ENCODE results near the gene MSI2. TPM values are rescaled to one million over a fixed set of nuclear protein-coding genes. Genes with fewer than 3 reads are reported as not detected.

The MSI2 gene
- total RNA-seq, 6 experiments from 2014 or later, result 12.0 to 22.6 (median 19.4) TPM

DNA sequence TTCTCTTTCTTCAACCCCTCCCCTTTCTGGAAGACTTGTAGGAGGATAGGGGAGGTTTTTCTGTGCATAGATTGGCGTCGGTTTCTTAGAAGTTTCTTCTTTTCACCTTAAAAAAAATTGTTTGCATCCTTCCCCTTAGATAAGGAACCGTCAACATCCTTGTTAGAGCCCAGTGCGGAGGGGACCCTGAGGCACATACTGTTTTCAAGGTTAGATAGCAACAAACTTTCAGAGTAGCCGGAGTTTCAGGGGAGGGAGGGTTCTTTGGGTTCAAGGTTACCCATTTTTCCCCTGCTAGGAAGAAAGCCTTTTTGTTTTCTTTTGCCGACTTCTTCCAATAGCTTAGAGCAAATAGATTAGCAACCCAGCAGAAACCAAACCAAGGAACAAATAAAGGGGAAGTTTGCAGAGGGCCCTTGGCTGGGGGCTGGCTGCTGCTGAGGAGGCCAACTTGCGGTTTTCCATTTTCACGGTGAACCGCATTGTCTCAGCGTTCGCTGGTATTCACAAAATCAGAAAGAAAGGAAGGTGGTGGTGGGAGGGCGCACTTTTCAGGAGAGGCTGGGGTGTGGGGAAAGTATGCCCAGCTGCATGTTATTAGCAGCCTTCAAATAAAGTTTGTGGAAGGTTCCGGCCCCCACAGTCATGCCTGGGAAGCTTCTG lies 28.8 kb downstream of the MSI2 start:
- DNase-seq (no peak), ATAC-seq (peak; percentile 29 to 65 (median 48))
- no peak for TF ChIP-seq CTCF (IDR thresholded peaks at IDR 0.05)
- no peak for TF ChIP-seq POLR2A (IDR thresholded peaks at IDR 0.05)
- intact Hi-C loops (cut with DNase I), result no loop called here
- no peak overlapping the region for H3K27ac ChIP-seq
- no peaks in the 10 kb centered on the region for H3K9me3 ChIP-seq
- H3K4me1 ChIP-seq, result no peaks in the 10 kb centered on the region
- no peaks in the 10 kb centered on the region for H3K27me3 ChIP-seq
- H3K4me3 ChIP-seq, result no peak overlapping the region
- WGBS (ENCODE audit: insufficient coverage, low coverage, low lambda C conversion rate, missing lambda C conversion rate), result 49% methylated on average over 12 of the region's 13 CpGs
- H3K36me3 ChIP-seq, result no peaks in the 10 kb centered on the region

- DNase-seq (no peak), ATAC-seq (no peak)
- 56% methylated on average over 5 of the region's 5 CpGs for WGBS (ENCODE audit: insufficient coverage, low coverage, low lambda C conversion rate, missing lambda C conversion rate)
- no peak overlapping the region for H3K27ac ChIP-seq
- no peaks in the 10 kb centered on the region for H3K4me1 ChIP-seq
- TF ChIP-seq CTCF (IDR thresholded peaks at IDR 0.05) (no peak), POLR2A (IDR thresholded peaks at IDR 0.05) (no peak)
- no peaks in the 10 kb centered on the region for H3K36me3 ChIP-seq
- H3K27me3 ChIP-seq, result no peaks in the 10 kb centered on the region
- intact Hi-C loops (cut with DNase I), result no loop called here
- no peak overlapping the region for H3K4me3 ChIP-seq
- no peaks in the 10 kb centered on the region for H3K9me3 ChIP-seq
Observed at GRCh38 chr17:57285701-57286100, 29.4 kb downstream of the MSI2 start.

GRCh38 chr17:57286399-57287105 lies 30.2 kb downstream of the MSI2 start:
- Histone ChIP-seq H3K4me1 (no peaks in the 10 kb centered on the region), H3K4me3 (no peak overlapping the region), H3K27ac (no peak overlapping the region), H3K36me3 (no peaks in the 10 kb centered on the region), H3K27me3 (no peaks in the 10 kb centered on the region), H3K9me3 (no peaks in the 10 kb centered on the region)
- WGBS (ENCODE audit: insufficient coverage, low coverage, low lambda C conversion rate, missing lambda C conversion rate), result 78% methylated on average over 9 of the region's 17 CpGs
- DNase-seq (no peak), ATAC-seq (no peak)
- intact Hi-C loops (cut with DNase I), result no loop called here
- TF ChIP-seq CTCF (IDR thresholded peaks at IDR 0.05) (no peak), POLR2A (IDR thresholded peaks at IDR 0.05) (no peak)

DNA sequence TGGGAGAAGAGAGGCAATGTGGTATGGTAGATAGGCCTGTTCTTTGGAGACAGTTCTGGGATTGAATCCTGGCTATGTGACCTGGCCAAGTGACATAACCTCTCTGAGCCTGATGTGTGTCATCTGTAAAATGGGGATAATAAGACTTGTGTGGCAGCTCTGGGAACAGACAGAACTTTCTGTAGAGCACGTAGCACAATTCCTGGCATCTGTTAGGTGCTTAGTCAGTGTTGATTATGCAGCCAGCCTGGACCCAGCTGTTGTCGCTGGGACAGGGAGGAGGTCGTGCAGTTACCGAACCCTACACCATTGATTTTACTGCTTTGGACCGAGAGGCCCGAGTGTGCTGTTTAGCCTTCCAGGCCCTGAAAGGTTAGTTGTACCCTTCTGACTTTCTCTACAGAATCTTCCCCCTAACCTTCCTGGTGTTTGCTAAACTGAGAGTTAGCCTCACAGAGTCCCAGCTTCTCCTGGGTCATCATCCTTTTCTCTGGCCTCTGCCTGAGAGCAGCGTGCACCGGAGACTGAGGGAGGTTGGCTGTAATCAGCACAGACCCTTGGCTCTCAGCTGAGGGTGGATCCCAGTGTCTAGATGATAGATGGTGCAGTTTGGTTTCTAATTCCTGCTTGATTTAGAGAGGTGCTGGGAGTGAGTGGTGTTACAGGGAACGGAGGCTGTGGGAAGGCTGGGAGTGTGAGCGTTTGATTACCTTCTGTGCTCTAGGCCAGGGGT lies 31.9 kb downstream of the MSI2 start:
- WGBS (ENCODE audit: insufficient coverage, low coverage, low lambda C conversion rate, missing lambda C conversion rate), result 69% methylated on average over 7 of the region's 10 CpGs
- TF ChIP-seq CTCF (IDR thresholded peaks at IDR 0.05) (no peak), POLR2A (IDR thresholded peaks at IDR 0.05) (no peak)
- H3K36me3 ChIP-seq, result no peaks in the 10 kb centered on the region

More for the DNA sequence above, 31.9 kb downstream of the MSI2 start:
- intact Hi-C loops (cut with DNase I), result no loop called here
- ATAC-seq, result no peak
- DNase-seq, result no peak
- H3K4me3 ChIP-seq, result no peak overlapping the region
- H3K9me3 ChIP-seq, result no peaks in the 10 kb centered on the region
- no peaks in the 10 kb centered on the region for H3K4me1 ChIP-seq
- no peaks in the 10 kb centered on the region for H3K27me3 ChIP-seq
- H3K27ac ChIP-seq, result no peak overlapping the region

Measured in right lobe of liver (tissue), 6 donors.